ENCODE results near the gene TMEM263.
"Not testable (repeated sequence)": the region's sequence is repeated elsewhere in the genome, so short reads cannot be mapped to it uniquely, and the experiment has no call there.

The TMEM263 gene

GRCh38 chr12:106955377-106956047, at the start of gene TMEM263:
Gene TMEM263 (plus strand): TSS chr12:106955907. CDS start chr12:106967117, 11,210 bp downstream.
- peak; percentile 97 for DNase-seq

- no peak for DNase-seq
Measured at GRCh38 chr12:106906715-106907114, 49.0 kb upstream of the TMEM263 start.

- DNase-seq = no peak
Measured at GRCh38 chr12:106907411-106907810, 48.3 kb upstream of the TMEM263 start.

GRCh38 chr12:106907846-106908245, 47.9 kb upstream of the TMEM263 start:
- no peak for DNase-seq

- DNase-seq = no peak
Measured at GRCh38 chr12:106908561-106908960, 47.1 kb upstream of the TMEM263 start.

GRCh38 chr12:106910202-106910601, 45.5 kb upstream of the TMEM263 start:
- peak; percentile 33 for DNase-seq

GRCh38 chr12:106911581-106911980, 44.1 kb upstream of the TMEM263 start:
- no peak for DNase-seq

- DNase-seq = no peak
Measured at GRCh38 chr12:106913456-106913855, 42.3 kb upstream of the TMEM263 start.

GRCh38 chr12:106914796-106915634, 40.7 kb upstream of the TMEM263 start:
- no peak for DNase-seq

GRCh38 chr12:106915635-106916026, 40.1 kb upstream of the TMEM263 start:
- DNase-seq = no peak

- no peak for DNase-seq
Measured at GRCh38 chr12:106917503-106917902, 38.2 kb upstream of the TMEM263 start.

- no peak for DNase-seq
Measured at GRCh38 chr12:106918746-106919145, 37.0 kb upstream of the TMEM263 start.

GRCh38 chr12:106919910-106920544, 35.7 kb upstream of the TMEM263 start:
- DNase-seq = peak; percentile 13

GRCh38 chr12:106921976-106922375, 33.7 kb upstream of the TMEM263 start:
- DNase-seq = not testable (repeated sequence)

GRCh38 chr12:106923594-106923993, 32.1 kb upstream of the TMEM263 start:
- DNase-seq = not testable (repeated sequence)

GRCh38 chr12:106924268-106924861, 31.3 kb upstream of the TMEM263 start:
- DNase-seq = no peak

GRCh38 chr12:106926657-106927056, 29.1 kb upstream of the TMEM263 start:
- no peak for DNase-seq

- DNase-seq = no peak
Measured at GRCh38 chr12:106934277-106934676, 21.4 kb upstream of the TMEM263 start.

- DNase-seq = no peak
Measured at GRCh38 chr12:106941481-106942156, 14.1 kb upstream of the TMEM263 start.

- no peak for DNase-seq
Measured at GRCh38 chr12:106942775-106943174, 12.9 kb upstream of the TMEM263 start.

GRCh38 chr12:106945261-106945851, 10.4 kb upstream of the TMEM263 start:
- no peak for DNase-seq

- no peak for DNase-seq
Measured at GRCh38 chr12:106947461-106947860, 8.2 kb upstream of the TMEM263 start.
